Omental fat pad (tissue), 4 donors: ENCODE data around the gene SLX1B. TPM values are rescaled to one million over a fixed set of nuclear protein-coding genes. Genes with fewer than 3 reads are reported as not detected.

Experiments
- small RNA-seq: library from RNA; depleted of rRNA; stranded (forward); fragments of <200 nt; gene quantifications from one replicate; pipeline ENCODE3, GENCODE V24; 2016
- total RNA-seq, 4 donors: library from RNA; depleted of rRNA; stranded (reverse); fragments of >200 nt; gene quantifications; one replicate each; pipeline ENCODE4 v1.1.0, GENCODE V29; 2016

Gene SLX1B
- total RNA-seq, 4 donors from 2014 or later, result 13.1 to 26.6 (median 15.8) TPM

Small RNA genes lying within 50 kb of the gene (small RNA-seq; reads per million reads assigned to genes)
- gene AC133555.2, result not detected

Other genes with a start within 250 kb of the SLX1B start
- 1 to 10 TPM in 3 of 4 donors, under 1 TPM in 1; 0.46 to 4.9 (median 1.2) TPM for gene NPIPB11, start 47.8 kb upstream of the SLX1B start, total RNA-seq
- 10 to 100 TPM in 3 of 4 donors, 1 to 10 TPM in 1; 6.2 to 22.2 (median 12.9) TPM for gene BOLA2, start 182 bp upstream of the SLX1B start, total RNA-seq
- 10 to 100 TPM; 10.4 to 43.5 (median 27.6) TPM for gene SULT1A4, start 5.4 kb downstream of the SLX1B start, total RNA-seq
- 100 to 1,000 TPM in 2 of 4 donors, 10 to 100 TPM in 2; 37.7 to 155 (median 86.1) TPM for gene NPIPB12, start 51.9 kb downstream of the SLX1B start, total RNA-seq
- gene SPN, start 208.7 kb downstream of the SLX1B start, total RNA-seq, result 1 to 10 TPM in 3 of 4 donors, under 1 TPM in 1; 0.46 to 4.4 (median 1.1) TPM
- gene QPRT, start 224.6 kb downstream of the SLX1B start, total RNA-seq, result 10 to 100 TPM in 2 of 4 donors, 1 to 10 TPM in 2; 6.1 to 27.1 (median 8.5) TPM